Psoas muscle (tissue), 8 donors: ENCODE results near the gene APBB1IP. TPM values are rescaled to one million over a fixed set of nuclear protein-coding genes. Genes with fewer than 3 reads are reported as not detected.

ENCODE experiments used
- ATAC-seq, 4 donors: fragments of 200-7000 bp; cut with Tn5 transposase; one replicate each; pipeline ENCODE4 v1.9.1; 2020; ENCODE audit warnings: moderate library complexity in 3 of 4, mild to moderate bottlenecking in 2 of 4
- DNase-seq, 2 donors: peaks; one replicate each; pipeline ENCODE4 v3.0.0-alpha.2; 2020
- H3K27ac ChIP-seq: fragments of 200-600 bp; one replicate; pipeline ENCODE4 v1.8.0; 2022
- H3K27me3 ChIP-seq, 3 donors: fragments of 200-600 bp in 1 of 3; one replicate each; pipeline versions ENCODE4 v1.6.1 to v1.8.0; 2013 to 2022; ENCODE audit warnings: low read length in 2 of 3, mild to moderate bottlenecking in 2 of 3, moderate library complexity in 1 of 3; ENCODE audit not compliant: insufficient read depth in 3 of 3
- H3K36me3 ChIP-seq, 2 donors: fragments of 200-600 bp in 1 of 2; one replicate each; pipeline versions ENCODE4 v1.6.1 to v1.8.0; 2013 to 2022; ENCODE audit warnings: low read depth in 1 of 2, mild to moderate bottlenecking in 1 of 2, moderate library complexity in 1 of 2; ENCODE audit not compliant: insufficient read depth in 1 of 2
- H3K4me1 ChIP-seq: fragments of 200-600 bp; one replicate; pipeline ENCODE4 v1.8.0; 2022
- H3K4me3 ChIP-seq: fragments of 200-600 bp; one replicate; pipeline ENCODE4 v1.8.0; 2022; ENCODE audit warnings: mild to moderate bottlenecking
- H3K9me3 ChIP-seq: fragments of 200-600 bp; one replicate; pipeline ENCODE4 v1.8.0; 2022
- WGBS, 3 donors: extraction: QIAGEN DNeasy Blood & Tissue Kit; methylation state at CpG; one replicate each; pipeline versions ENCODE4 v1.1.6 to v1.1.7; 2013; 5-methylcytosine and 5-hydroxymethylcytosine counted together
- intact Hi-C, 2 donors: fragments of 100-400 bp; cut with DNase I; formaldehyde crosslinking; loops; one replicate each; pipeline versions ENCODE4 v1.11.0 to v1.14.2; 2022
- polyA plus RNA-seq, 3 donors: library from polyadenylated mRNA; stranded (reverse); fragments of 200-250 nt; gene quantifications; one replicate each; pipeline ENCODE4 v1.2.3, GENCODE V29; 2013
- total RNA-seq, 4 donors: library from RNA; stranded (reverse); fragmentation: NEBNext Ultra II Directional in 2 of 4; extraction: Animal tissue kit (Norgen Biotek cat#: 25700) in 2 of 4; gene quantifications; one replicate each; pipeline versions ENCODE4 v1.2.1 to v1.2.4, GENCODE V29; 2021 to 2023
- TF ChIP-seq, protein P1 (sequence below): fragments of 200-600 bp; IDR thresholded peaks from one replicate; pipeline ENCODE4 v1.8.0; 2022; ENCODE audit warnings: antibody characterized with exemption
- donor health status: healthy with polysubstance abuse.
- donor health status: DM: no; HTN: no; CAD: no; lungs with moderate emphysema.
- donor health status: Bipolar disorder and iron deficiency.
- donor health status: healthy.
- donor health status: DM: yes; HTN: yes; CAD: no.
- donor health status: DM: no; HTN: no; CAD: no.
- donor health status: DM: no; HTN: no; CAD: no.
- donor health status: DM: yes; HTN: yes; CAD: no.

The APBB1IP gene
- total and polyA plus RNA-seq, 7 donors: 0.25 to 2.8 (median 0.86) TPM

- WGBS, 3 donors: 89 to 96% (median 93%) methylated on average over 5 of the region's 5 CpGs
- ATAC-seq (no peak), DNase-seq (no peak)
- H3K9me3 ChIP-seq: no peaks in the 10 kb centered on the region
- H3K4me3 ChIP-seq: no peak overlapping the region
- no peaks in the 10 kb centered on the region for H3K27me3 ChIP-seq
- H3K27ac ChIP-seq: no peak overlapping the region
- intact Hi-C loops: no loop called here
- H3K4me1 ChIP-seq: no peaks in the 10 kb centered on the region
- no peaks in the 10 kb centered on the region for H3K36me3 ChIP-seq
- TF ChIP-seq, protein P1, sequence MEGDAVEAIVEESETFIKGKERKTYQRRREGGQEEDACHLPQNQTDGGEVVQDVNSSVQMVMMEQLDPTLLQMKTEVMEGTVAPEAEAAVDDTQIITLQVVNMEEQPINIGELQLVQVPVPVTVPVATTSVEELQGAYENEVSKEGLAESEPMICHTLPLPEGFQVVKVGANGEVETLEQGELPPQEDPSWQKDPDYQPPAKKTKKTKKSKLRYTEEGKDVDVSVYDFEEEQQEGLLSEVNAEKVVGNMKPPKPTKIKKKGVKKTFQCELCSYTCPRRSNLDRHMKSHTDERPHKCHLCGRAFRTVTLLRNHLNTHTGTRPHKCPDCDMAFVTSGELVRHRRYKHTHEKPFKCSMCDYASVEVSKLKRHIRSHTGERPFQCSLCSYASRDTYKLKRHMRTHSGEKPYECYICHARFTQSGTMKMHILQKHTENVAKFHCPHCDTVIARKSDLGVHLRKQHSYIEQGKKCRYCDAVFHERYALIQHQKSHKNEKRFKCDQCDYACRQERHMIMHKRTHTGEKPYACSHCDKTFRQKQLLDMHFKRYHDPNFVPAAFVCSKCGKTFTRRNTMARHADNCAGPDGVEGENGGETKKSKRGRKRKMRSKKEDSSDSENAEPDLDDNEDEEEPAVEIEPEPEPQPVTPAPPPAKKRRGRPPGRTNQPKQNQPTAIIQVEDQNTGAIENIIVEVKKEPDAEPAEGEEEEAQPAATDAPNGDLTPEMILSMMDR: no peak
These were observed 67.3 kb downstream of the APBB1IP start for GRCh38 chr10:26505491-26505890.

DNA sequence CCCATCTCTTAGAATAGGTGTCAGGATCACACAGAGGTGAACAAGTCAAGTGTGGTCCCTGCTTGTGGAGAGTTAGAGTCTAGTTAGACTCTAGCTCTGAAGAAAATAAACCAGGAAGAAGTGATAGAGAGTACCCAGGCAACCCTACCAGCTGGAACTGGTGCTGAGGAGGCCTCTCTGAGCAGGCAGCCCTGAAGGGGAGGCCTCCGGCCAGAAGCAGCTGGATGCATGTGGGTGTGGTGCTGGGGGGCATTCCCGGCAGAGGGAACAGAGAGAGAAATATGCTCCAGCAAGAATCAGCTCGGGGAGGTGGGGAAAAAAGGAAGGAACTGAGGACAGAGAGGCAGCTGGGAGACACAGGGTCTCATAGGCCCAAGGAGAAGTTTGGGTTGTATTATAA, 68.6 kb downstream of the APBB1IP start:
- ATAC-seq (no peak), DNase-seq (no peak)
- intact Hi-C loops: no loop called here
- Histone ChIP-seq H3K27ac (no peak overlapping the region), H3K4me1 (no peaks in the 10 kb centered on the region), H3K36me3 (no peaks in the 10 kb centered on the region), H3K9me3 (no peaks in the 10 kb centered on the region), H3K4me3 (no peak overlapping the region), H3K27me3 (no peaks in the 10 kb centered on the region)
- TF ChIP-seq, protein P1: no peak
- WGBS, 3 donors: 36 to 55% (median 46%) methylated on average over 3 of the region's 3 CpGs

- no peak for DNase-seq
- ATAC-seq: no peak
- intact Hi-C loops: no loop called here
- Histone ChIP-seq H3K4me3 (no peak overlapping the region), H3K4me1 (no peaks in the 10 kb centered on the region), H3K27ac (no peak overlapping the region), H3K36me3 (no peaks in the 10 kb centered on the region), H3K27me3 (no peaks in the 10 kb centered on the region), H3K9me3 (no peaks in the 10 kb centered on the region)
- TF ChIP-seq, protein P1: no peak
These were observed 69.3 kb downstream of the APBB1IP start for GRCh38 chr10:26507441-26507840.

- no peaks in the 10 kb centered on the region for H3K27me3 ChIP-seq
- DNase-seq (no peak), ATAC-seq (no peak)
- WGBS, 3 donors: 86 to 94% (median 94%) methylated on average over 4 of the region's 4 CpGs
- no peaks in the 10 kb centered on the region for H3K9me3 ChIP-seq
- no peak overlapping the region for H3K4me3 ChIP-seq
- TF ChIP-seq, protein P1: no peak
- no peak overlapping the region for H3K27ac ChIP-seq
- intact Hi-C loops: no loop called here
- H3K4me1 ChIP-seq: no peaks in the 10 kb centered on the region
- H3K36me3 ChIP-seq: no peaks in the 10 kb centered on the region
These were observed 69.9 kb downstream of the APBB1IP start for GRCh38 chr10:26508016-26508415.

- intact Hi-C loops: no loop called here
- ATAC-seq (no peak), DNase-seq (no peak)
- TF ChIP-seq, protein P1: no peak
- H3K9me3 ChIP-seq: peaks cover 2% of the 10 kb centered on the region
- H3K27ac ChIP-seq: no peak overlapping the region
- no peaks in the 10 kb centered on the region for H3K36me3 ChIP-seq
- no peaks in the 10 kb centered on the region for H3K4me1 ChIP-seq
- H3K4me3 ChIP-seq: no peak overlapping the region
- 74 to 83% (median 81%) methylated on average over 1 of the region's 1 CpG for WGBS, 3 donors
- H3K27me3 ChIP-seq: no peaks in the 10 kb centered on the region
These were observed 71.2 kb downstream of the APBB1IP start for GRCh38 chr10:26509307-26509706.
